Neuron (in vitro differentiated cells): ENCODE measurements around the gene DHPS.

Source experiments
- H2AFZ ChIP-seq: one replicate; pipeline ENCODE4 v1.6.1; 2013; ENCODE audit warnings: low read depth, mild to moderate bottlenecking, inconsistent platforms, low read length, moderate library complexity
- H3K27me3 ChIP-seq: one replicate; pipeline ENCODE4 v1.6.1; 2013; ENCODE audit warnings: low read length; ENCODE audit not compliant: insufficient read depth
- H3K36me3 ChIP-seq: one replicate; pipeline ENCODE4 v1.6.1; 2013; ENCODE audit warnings: low read length; ENCODE audit not compliant: insufficient read depth
- H3K4me1 ChIP-seq: one replicate; pipeline ENCODE4 v1.6.1; 2013; ENCODE audit warnings: low read length; ENCODE audit not compliant: insufficient read depth
- H3K4me3 ChIP-seq: 2 replicates; pipeline ENCODE4 v1.5.1; 2013; ENCODE audit warnings: mild to moderate bottlenecking, low read length, moderate library complexity
- H3K9me3 ChIP-seq: one replicate; pipeline ENCODE4 v1.6.1; 2013; ENCODE audit warnings: low read length

The DHPS gene

GRCh38 chr19:12676384-12676792 is 5.3 kb downstream of the DHPS start:
- H3K9me3 ChIP-seq: no peaks in the 10 kb centered on the region
- H3K4me3 ChIP-seq: no peak overlapping the region
- peaks cover 53% of the 10 kb centered on the region for H3K36me3 ChIP-seq
- H3K27me3 ChIP-seq: no peaks in the 10 kb centered on the region
- H2AFZ ChIP-seq: no peak overlapping the region
- H3K4me1 ChIP-seq: no peaks in the 10 kb centered on the region

GRCh38 chr19:12675940-12676339 is 5.7 kb downstream of the DHPS start:
- Histone ChIP-seq H3K36me3 (peaks cover 53% of the 10 kb centered on the region), H3K4me1 (no peaks in the 10 kb centered on the region), H2AFZ (no peak overlapping the region), H3K27me3 (no peaks in the 10 kb centered on the region), H3K4me3 (no peak overlapping the region), H3K9me3 (no peaks in the 10 kb centered on the region)

DNA sequence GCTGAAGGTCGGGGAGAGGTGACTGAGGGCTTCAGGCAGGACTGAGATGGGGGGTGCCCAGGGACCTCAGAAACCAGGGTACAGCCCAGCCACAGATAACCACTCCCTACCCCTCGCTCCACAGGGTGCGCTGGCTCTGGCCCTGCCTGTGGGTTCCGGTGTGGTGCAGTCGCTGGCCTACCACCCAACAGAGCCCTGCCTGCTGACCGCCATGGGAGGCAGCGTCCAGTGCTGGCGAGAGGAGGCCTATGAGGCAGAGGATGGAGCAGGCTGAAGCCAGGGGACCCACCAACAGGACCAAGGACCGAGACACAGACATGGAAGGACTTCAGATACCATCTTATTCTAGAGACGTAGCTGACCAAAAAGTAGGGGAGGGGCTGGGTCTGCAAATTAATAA is 6.3 kb downstream of the DHPS start:
- no peak overlapping the region for H2AFZ ChIP-seq
- peaks cover 56% of the 10 kb centered on the region for H3K36me3 ChIP-seq
- H3K4me3 ChIP-seq: no peak overlapping the region
- H3K4me1 ChIP-seq: peaks cover 5% of the 10 kb centered on the region
- H3K27me3 ChIP-seq: no peaks in the 10 kb centered on the region
- H3K9me3 ChIP-seq: no peaks in the 10 kb centered on the region

DNA sequence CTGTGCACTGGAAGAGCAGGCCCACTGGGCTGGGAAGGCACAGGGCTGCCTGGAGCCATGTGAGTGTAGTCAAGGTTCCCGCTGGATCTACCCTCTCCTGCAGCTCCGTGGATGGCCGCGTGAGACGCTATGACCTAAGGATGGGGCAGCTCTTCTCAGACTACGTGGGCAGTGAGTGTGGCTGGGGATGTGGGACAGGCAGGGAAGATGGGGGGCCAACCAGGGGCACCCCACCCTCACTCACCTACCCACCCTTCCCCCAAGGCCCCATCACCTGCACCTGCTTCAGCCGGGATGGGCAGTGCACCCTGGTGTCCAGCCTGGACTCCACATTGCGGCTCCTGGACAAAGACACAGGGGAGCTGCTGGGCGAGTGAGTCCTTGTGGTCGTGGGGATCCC is 8.9 kb downstream of the DHPS start:
- Histone ChIP-seq H3K9me3 (no peaks in the 10 kb centered on the region), H3K36me3 (peaks cover 46% of the 10 kb centered on the region), H2AFZ (no peak overlapping the region), H3K4me3 (no peak overlapping the region), H3K27me3 (no peaks in the 10 kb centered on the region), H3K4me1 (peaks cover 23% of the 10 kb centered on the region)

DNA sequence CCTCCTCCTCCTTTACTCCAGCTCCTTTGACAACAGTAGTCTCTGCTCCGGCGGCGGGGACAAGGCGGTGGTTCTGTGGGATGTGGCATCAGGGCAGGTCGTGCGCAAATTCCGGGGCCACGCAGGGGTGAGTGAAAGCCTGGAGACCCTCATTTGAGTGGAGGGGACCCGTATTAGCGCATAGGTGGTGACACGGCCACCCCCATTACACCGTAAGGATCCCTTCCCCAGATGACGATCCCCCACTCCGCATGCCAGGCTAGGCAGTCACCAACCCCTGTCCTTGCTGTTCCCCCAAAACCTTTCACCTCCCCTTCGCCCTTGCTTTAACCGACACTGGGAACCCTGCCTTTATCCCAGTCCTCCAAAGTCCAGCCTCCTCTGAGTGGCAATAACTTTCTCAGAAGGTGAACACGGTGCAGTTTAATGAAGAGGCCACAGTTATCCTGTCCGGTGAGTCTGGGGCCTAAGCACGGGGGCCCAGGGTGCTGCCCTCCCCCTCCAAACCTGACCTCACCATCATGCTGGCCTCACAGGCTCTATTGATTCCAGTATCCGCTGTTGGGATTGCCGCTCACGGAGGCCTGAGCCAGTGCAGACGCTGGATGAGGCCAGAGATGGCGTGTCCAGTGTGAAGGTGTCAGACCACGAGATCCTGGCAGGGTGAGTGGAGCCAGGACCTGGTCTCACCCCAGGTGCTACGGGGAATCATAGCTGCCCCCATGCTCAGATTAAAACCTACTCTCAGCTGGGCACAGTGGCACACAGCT is 11.3 kb downstream of the DHPS start:
- peaks cover 31% of the 10 kb centered on the region for H3K36me3 ChIP-seq
- H2AFZ ChIP-seq: no peak overlapping the region
- H3K27me3 ChIP-seq: no peaks in the 10 kb centered on the region
- H3K4me3 ChIP-seq: peak overlapping the region; percentile 91
- H3K9me3 ChIP-seq: no peaks in the 10 kb centered on the region
- peaks cover 41% of the 10 kb centered on the region for H3K4me1 ChIP-seq

DNA sequence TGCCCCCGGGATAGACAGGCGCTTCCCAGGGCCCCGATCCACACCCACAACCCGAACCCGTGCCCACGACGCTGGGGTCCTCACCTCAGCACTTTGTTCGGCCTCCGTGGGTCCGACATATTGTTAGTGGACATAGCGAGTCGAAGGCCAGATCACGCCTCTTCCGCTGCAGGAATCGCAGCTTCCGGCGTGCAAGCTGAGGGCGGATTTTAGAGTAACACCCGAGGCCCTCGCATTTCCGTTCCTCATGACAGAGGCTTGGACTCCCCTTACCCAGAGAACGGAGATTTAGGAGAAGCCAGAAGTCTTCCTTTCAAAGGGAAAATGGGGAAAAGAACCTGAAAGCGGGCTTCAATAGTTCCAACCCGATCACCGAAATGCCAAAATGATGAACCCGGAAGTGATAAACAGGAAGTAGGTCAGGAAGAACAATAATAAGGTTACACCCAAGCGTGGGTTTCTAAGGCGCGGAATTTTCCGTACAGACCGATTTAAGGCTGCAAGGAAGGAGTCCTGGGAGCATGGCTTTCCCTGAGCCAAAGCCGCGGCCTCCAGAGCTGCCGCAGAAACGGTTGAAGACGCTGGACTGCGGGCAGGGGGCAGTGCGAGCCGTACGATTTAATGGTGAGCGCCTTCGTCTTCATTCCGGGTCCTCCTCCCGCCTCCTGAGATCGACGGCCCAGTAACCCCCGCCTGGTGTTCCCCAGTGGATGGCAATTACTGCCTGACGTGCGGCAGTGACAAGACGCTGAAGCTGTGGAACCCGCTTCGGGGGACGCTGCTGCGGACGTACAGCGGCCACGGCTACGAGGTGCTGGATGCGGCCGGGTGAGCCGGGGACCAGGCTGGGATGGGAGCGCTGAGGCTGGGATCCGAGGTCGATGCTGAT is 12.2 kb downstream of the DHPS start:
- Histone ChIP-seq H3K4me3 (peak overlapping the region; percentile 91), H3K4me1 (peaks cover 41% of the 10 kb centered on the region), H3K36me3 (peaks cover 33% of the 10 kb centered on the region), H2AFZ (peak overlapping the region; percentile 69), H3K27me3 (no peaks in the 10 kb centered on the region), H3K9me3 (no peaks in the 10 kb centered on the region)

DNA sequence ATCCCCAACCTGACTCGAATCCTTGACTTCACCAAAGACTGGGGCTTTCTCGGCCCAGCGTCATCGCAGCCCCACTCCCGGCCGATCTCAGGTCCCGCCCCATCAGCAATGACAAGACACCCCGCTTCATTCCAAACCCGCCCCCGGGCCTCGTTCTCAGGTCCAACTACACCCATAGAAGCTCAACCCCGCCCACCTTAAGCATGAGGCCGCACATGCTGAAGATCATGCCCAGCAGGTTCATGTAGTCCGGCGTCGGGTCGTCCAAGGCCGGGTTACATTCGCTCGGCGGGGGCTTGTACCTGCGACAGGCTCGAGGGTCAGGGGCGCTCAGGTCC is 12.8 kb downstream of the DHPS start:
- Histone ChIP-seq H2AFZ (peak overlapping the region; percentile 69), H3K4me3 (peak overlapping the region; percentile 91), H3K4me1 (peaks cover 41% of the 10 kb centered on the region), H3K36me3 (peaks cover 33% of the 10 kb centered on the region), H3K27me3 (no peaks in the 10 kb centered on the region), H3K9me3 (no peaks in the 10 kb centered on the region)

DNA sequence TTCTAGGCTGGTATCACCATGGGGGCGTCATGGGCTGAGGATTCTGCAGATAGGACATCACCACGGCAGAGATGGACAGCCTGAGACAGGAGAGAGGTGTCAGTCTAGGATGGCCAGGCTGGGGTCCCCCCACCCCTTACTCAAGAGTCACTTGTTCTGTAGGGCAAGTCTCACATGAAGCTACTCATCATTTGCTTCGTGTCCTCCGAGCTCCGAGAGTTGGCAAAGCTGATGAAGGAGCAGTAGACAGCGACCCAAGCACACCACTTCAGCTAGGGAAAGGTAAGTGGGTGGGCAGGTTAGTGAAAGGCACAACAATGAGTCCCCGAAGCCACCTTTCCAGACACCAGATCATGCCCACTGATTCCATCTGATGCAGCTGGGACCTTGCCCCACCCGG is 13.3 kb downstream of the DHPS start:
- peaks cover 36% of the 10 kb centered on the region for H3K36me3 ChIP-seq
- H3K27me3 ChIP-seq: no peaks in the 10 kb centered on the region
- H3K9me3 ChIP-seq: no peaks in the 10 kb centered on the region
- peaks cover 41% of the 10 kb centered on the region for H3K4me1 ChIP-seq
- H2AFZ ChIP-seq: no peak overlapping the region
- H3K4me3 ChIP-seq: peak overlapping the region; percentile 91

- peaks cover 35% of the 10 kb centered on the region for H3K36me3 ChIP-seq
- H3K27me3 ChIP-seq: no peaks in the 10 kb centered on the region
- peaks cover 41% of the 10 kb centered on the region for H3K4me1 ChIP-seq
- no peak overlapping the region for H2AFZ ChIP-seq
- H3K9me3 ChIP-seq: no peaks in the 10 kb centered on the region
- peak overlapping the region; percentile 91 for H3K4me3 ChIP-seq
Observed at GRCh38 chr19:12667731-12668302, 13.9 kb downstream of the DHPS start.

DNA sequence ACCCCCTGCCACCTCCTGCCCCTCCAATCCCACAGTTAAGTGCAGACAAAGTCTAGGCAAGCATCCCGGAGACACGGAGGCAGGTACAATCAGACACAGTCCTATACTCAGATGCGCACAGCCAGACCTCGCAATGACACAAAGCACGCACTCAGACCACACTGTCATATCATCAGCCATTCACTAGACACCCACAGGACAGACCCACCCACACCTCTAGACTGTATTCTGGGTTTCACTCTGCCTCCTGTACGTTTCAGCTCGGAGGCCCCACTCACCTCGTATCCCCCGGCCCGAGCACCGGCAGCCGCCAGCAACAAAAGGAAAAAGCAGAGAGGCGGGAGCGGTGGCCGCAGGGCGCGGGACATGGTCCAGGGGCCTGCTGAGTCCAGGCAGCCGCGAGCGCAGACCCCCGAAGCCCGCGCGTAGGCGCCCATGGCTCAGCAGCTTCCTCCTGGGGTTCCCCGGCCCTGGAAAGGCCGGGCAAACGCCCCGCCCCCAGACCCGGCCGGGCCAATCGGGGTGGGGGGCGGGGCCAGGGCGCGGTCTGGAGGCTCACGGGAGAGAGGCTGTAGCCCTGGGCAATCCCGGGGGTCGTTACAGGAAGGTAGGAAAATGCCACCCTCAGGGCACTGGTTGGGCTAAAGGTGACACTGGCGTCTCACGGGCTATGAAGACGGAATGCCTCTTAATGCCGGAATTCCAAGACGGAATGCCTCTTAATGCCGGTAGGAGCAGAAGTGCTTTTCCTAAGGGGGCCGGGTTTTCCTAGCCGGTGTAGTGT is 15.2 kb downstream of the DHPS start, which contains the start of the genes MAN2B1 and WDR83:
Gene MAN2B1 (minus strand): TSS at position 478 of the 784 bp plus-strand sequence. CDS start 41 bp downstream, at position 437.
Gene WDR83 (plus strand): TSS at position 543 of the 784 bp plus-strand sequence. CDS start 2,984 bp downstream, outside the sequence.
- H3K36me3 ChIP-seq: peaks cover 36% of the 10 kb centered on the region
- H3K4me1 ChIP-seq: peaks cover 41% of the 10 kb centered on the region
- H3K27me3 ChIP-seq: no peaks in the 10 kb centered on the region
- H2AFZ ChIP-seq: peak within 1 kb of the TSS; percentile 84
- H3K9me3 ChIP-seq: no peaks in the 10 kb centered on the region
- H3K4me3 ChIP-seq: peak within 1 kb of the TSS; percentile 64

DNA sequence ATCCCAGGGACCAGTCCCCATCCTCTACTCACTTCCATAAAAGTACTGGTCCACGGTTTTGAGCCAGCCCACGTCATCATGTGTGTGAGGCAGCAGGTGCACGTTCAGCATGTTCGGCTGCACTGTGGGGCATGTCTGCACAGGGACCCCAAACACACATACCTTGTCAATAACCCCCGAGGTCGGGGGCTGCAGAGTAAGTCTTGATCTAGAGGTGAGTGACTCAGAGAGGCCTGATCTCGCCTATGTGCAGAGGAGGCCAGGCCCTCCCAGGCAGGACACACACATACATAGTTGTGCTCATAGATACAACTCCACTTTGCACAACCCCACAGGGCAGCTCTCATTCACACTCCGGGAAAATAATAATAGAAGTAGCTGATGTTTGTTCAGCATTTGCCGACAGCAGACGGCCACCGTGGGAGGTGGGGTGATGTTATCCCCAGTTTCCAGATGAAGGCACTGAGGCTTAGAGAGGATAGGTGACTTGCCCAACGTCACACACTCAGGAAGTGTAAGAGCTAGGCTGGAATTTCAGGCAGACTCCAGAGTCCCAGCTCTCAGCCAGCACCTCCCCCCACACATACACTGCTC is 15.9 kb downstream of the DHPS start:
- no peaks in the 10 kb centered on the region for H3K9me3 ChIP-seq
- peak overlapping the region; percentile 84 for H2AFZ ChIP-seq
- peaks cover 40% of the 10 kb centered on the region for H3K4me1 ChIP-seq
- H3K4me3 ChIP-seq: peak overlapping the region; percentile 64
- no peaks in the 10 kb centered on the region for H3K27me3 ChIP-seq
- H3K36me3 ChIP-seq: peaks cover 42% of the 10 kb centered on the region

DNA sequence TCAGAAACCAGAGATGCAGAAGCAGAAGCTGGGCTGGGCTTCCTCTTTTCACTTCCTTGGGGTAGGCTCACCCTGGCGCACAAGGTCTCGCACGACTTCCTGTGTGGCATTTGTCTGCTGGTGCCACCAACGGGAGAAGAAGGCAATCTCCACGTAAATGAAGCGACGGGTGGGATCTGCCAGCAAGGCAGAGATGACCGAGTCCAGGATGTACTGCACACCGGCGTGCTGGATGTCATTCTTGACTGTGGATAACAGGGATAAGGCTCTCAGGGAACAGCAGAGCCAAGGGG is 16.5 kb downstream of the DHPS start:
- Histone ChIP-seq H3K9me3 (no peaks in the 10 kb centered on the region), H2AFZ (no peak overlapping the region), H3K4me3 (no peak overlapping the region), H3K4me1 (peaks cover 34% of the 10 kb centered on the region), H3K27me3 (no peaks in the 10 kb centered on the region), H3K36me3 (peaks cover 42% of the 10 kb centered on the region)
